ENCODE measurements around the gene PTPRG.

The PTPRG gene

GRCh38 chr3:61729038-61729634 lies 167.8 kb downstream of the PTPRG start:
- DNase-seq (ENCODE audit: low spot score) (no peak), ATAC-seq (ENCODE audit: low read depth) (no peak)
- no peak overlapping the region for H3K27ac ChIP-seq (ENCODE audit: poor library complexity, severe bottlenecking)
- H3K9me3 ChIP-seq (ENCODE audit: severe bottlenecking): no peaks in the 10 kb centered on the region
- H3K36me3 ChIP-seq (ENCODE audit: low read depth): no peaks in the 10 kb centered on the region
- no peaks in the 10 kb centered on the region for H3K4me1 ChIP-seq (ENCODE audit: insufficient read depth, poor library complexity, severe bottlenecking)
- H3K4me3 ChIP-seq (ENCODE audit: severe bottlenecking): no peak overlapping the region
- no peak for TF ChIP-seq CTCF (IDR thresholded peaks at IDR 0.05; ENCODE audit: poor library complexity, severe bottlenecking)
- H3K27me3 ChIP-seq (ENCODE audit: insufficient read depth, poor library complexity, severe bottlenecking): no peaks in the 10 kb centered on the region

GRCh38 chr3:61730056-61730455 lies 168.7 kb downstream of the PTPRG start:
- no peak overlapping the region for H3K4me3 ChIP-seq (ENCODE audit: severe bottlenecking)
- no peak for ATAC-seq (ENCODE audit: low read depth)
- no peaks in the 10 kb centered on the region for H3K36me3 ChIP-seq (ENCODE audit: low read depth)
- no peak for DNase-seq (ENCODE audit: low spot score)
- no peaks in the 10 kb centered on the region for H3K27me3 ChIP-seq (ENCODE audit: insufficient read depth, poor library complexity, severe bottlenecking)
- TF ChIP-seq CTCF (IDR thresholded peaks at IDR 0.05; ENCODE audit: poor library complexity, severe bottlenecking): no peak
- no peaks in the 10 kb centered on the region for H3K9me3 ChIP-seq (ENCODE audit: severe bottlenecking)
- no peak overlapping the region for H3K27ac ChIP-seq (ENCODE audit: poor library complexity, severe bottlenecking)
- H3K4me1 ChIP-seq (ENCODE audit: insufficient read depth, poor library complexity, severe bottlenecking): no peaks in the 10 kb centered on the region

- ATAC-seq (ENCODE audit: low read depth) (no peak), DNase-seq (ENCODE audit: low spot score) (no peak)
- no peak for TF ChIP-seq CTCF (IDR thresholded peaks at IDR 0.05; ENCODE audit: poor library complexity, severe bottlenecking)
- no peaks in the 10 kb centered on the region for H3K4me1 ChIP-seq (ENCODE audit: insufficient read depth, poor library complexity, severe bottlenecking)
- H3K27me3 ChIP-seq (ENCODE audit: insufficient read depth, poor library complexity, severe bottlenecking): no peaks in the 10 kb centered on the region
- H3K9me3 ChIP-seq (ENCODE audit: severe bottlenecking): no peaks in the 10 kb centered on the region
- H3K27ac ChIP-seq (ENCODE audit: poor library complexity, severe bottlenecking): no peak overlapping the region
- no peaks in the 10 kb centered on the region for H3K36me3 ChIP-seq (ENCODE audit: low read depth)
- no peak overlapping the region for H3K4me3 ChIP-seq (ENCODE audit: severe bottlenecking)
These were observed 169.3 kb downstream of the PTPRG start for GRCh38 chr3:61730577-61731231.

GRCh38 chr3:61733000-61733399 lies 171.6 kb downstream of the PTPRG start:
- Histone ChIP-seq H3K27me3 (ENCODE audit: insufficient read depth, poor library complexity, severe bottlenecking) (no peaks in the 10 kb centered on the region), H3K27ac (ENCODE audit: poor library complexity, severe bottlenecking) (no peak overlapping the region), H3K9me3 (ENCODE audit: severe bottlenecking) (no peaks in the 10 kb centered on the region), H3K4me1 (ENCODE audit: insufficient read depth, poor library complexity, severe bottlenecking) (no peaks in the 10 kb centered on the region), H3K36me3 (ENCODE audit: low read depth) (no peaks in the 10 kb centered on the region), H3K4me3 (ENCODE audit: severe bottlenecking) (no peak overlapping the region)
- DNase-seq (ENCODE audit: low spot score) (no peak), ATAC-seq (ENCODE audit: low read depth) (no peak)
- no peak for TF ChIP-seq CTCF (IDR thresholded peaks at IDR 0.05; ENCODE audit: poor library complexity, severe bottlenecking)

- ATAC-seq (ENCODE audit: low read depth) (no peak), DNase-seq (ENCODE audit: low spot score) (no peak)
- H3K4me1 ChIP-seq (ENCODE audit: insufficient read depth, poor library complexity, severe bottlenecking): no peaks in the 10 kb centered on the region
- no peak for TF ChIP-seq CTCF (IDR thresholded peaks at IDR 0.05; ENCODE audit: poor library complexity, severe bottlenecking)
- H3K4me3 ChIP-seq (ENCODE audit: severe bottlenecking): no peak overlapping the region
- H3K27ac ChIP-seq (ENCODE audit: poor library complexity, severe bottlenecking): no peak overlapping the region
- no peaks in the 10 kb centered on the region for H3K36me3 ChIP-seq (ENCODE audit: low read depth)
- H3K9me3 ChIP-seq (ENCODE audit: severe bottlenecking): no peaks in the 10 kb centered on the region
- H3K27me3 ChIP-seq (ENCODE audit: insufficient read depth, poor library complexity, severe bottlenecking): no peaks in the 10 kb centered on the region
These were observed 172.5 kb downstream of the PTPRG start for GRCh38 chr3:61733876-61734275.

All from RWPE2 (cell line).